CD4-positive, alpha-beta T cell treated with Interleukin-6 for 4 hours (primary cell): Measurements from ENCODE around the gene DST.
"Not testable (repeated sequence)": the region's sequence is repeated elsewhere in the genome, so short reads cannot be mapped to it uniquely, and the experiment has no call there.

Experiments
- DNase-seq: peaks from one replicate; pipeline ENCODE4 v3.0.0-alpha.2; 2020; ENCODE audit warnings: mixed read lengths

Gene DST

GRCh38 chr6:56514395-56514794 is 128.3 kb downstream of the DST start:
- DNase-seq: no peak

DNA sequence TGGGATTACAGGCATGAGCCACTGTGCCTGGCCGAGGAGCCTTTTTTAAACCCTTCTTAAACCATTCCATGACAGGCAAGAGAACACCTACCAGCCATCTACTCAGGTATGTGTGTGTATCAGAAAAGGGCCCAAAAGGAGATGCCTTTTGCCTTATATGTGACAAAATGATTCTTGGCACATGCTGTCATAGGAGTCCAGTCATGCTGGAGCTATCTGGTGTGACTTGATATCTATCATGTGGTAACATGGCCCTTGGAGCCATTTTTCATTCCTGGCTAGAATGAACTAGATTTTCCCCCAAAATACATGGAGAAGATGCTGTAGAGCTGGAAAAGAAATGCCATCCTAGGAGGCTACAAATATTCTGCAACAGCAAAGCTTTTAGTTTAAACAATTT is 129.1 kb downstream of the DST start:
- no peak for DNase-seq

- no peak for DNase-seq
Observed at GRCh38 chr6:56511591-56511990, 131.1 kb downstream of the DST start.

DNA sequence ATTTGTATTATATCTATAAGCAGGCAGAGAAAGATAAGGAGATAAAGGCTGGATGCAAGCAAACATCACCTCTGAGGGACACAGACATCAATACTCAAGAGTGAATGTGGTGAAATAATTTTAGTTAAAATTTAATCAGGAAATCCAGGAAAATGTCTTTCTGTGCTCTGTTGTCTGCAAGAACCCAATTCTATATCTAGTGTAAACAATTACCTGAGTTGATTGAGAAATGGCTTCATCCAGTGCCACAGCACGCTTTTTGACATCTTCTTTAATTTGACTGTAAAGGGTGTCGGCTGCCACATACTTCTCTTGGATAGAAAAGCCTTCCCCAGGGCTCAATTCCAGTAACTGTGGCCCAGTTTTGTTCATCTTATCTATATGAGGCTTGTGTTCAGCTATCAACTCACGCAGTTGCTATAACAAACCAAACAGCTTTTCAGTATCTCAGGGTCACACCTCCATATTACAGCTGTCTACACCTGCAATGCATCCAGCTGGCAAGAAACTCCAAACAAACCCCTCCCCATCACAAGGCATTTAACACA is 131.6 kb downstream of the DST start:
- DNase-seq: no peak

- no peak for DNase-seq
Observed at GRCh38 chr6:56509031-56509430, 133.7 kb downstream of the DST start.

DNA sequence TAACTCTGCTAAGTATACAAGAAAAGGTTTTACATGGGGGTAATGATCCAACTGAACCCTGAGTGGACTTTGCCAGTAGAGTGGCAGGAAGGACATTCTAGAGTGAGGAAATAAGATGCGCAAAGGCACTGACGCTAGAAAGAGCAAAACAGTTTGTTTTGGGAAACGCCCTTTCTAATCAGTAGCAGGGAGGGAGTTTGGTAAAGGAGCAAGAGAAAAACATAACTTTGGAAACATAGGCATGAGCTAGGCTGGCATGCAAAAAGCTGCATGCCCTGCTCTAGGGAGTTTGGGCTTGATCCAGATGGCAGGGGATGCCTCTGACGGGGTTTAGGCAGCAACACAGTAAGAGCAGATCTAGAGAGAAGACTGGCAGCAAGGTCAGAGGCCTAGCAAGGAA is 135.2 kb downstream of the DST start:
- no peak for DNase-seq

GRCh38 chr6:56505512-56506260 is 137.0 kb downstream of the DST start:
- no peak for DNase-seq

DNA sequence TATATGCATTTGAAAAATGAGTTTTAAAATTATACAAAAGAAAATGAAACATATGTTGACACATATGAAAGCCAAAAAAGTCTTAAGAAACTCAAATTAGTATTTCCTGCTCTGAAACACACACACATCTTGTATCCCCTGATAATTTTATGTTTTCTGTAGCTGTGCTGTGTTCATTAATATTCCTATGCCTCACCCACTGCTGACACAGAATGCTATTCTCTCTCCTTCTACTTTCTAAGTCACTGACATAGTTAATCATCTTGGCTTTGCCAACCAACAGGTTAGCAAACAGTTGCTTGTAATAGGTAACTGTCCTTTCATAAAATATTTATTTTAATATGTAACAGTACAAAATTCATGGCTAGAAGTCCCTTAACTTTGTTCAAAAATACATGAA is 140.7 kb downstream of the DST start:
- no peak for DNase-seq

GRCh38 chr6:56499095-56499494 is 143.6 kb downstream of the DST start:
- no peak for DNase-seq

DNA sequence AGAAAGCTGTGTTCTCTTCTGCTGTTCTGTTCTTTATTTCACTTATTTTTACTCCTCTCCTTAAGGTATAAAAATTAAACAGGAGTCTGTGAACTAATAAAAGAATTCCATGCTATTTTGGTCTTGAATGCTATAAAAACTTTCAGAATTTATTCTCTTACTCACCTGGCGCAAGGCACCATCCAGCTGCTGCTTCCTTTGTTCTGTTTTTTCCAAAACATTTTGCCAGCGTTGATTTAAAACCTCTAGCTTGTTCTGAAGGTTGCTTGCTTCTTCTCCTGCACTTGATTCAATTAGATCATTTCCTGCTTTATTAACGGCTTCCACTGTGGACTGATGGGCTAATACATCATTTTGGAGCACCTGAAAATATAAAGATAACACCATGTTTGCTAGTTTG is 145.0 kb downstream of the DST start:
- DNase-seq: no peak

DNA sequence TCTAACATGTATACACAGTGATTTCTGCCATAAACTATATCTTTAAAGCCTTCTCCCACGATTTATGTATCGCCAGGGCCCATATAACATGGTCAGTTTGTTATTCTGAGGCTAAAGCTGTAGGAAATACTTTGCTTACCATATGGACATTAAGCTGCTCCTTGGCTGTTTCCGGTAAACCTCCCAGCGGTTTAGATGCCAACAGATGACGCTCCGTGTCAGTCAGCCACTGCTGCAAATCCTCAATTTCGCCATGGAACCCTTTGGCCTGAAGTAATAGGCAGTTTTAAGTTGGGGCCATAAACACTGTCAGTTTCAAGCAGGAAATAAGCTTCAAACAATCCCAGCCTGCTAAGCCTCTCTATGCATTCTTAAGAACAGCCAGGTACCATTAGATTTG is 145.4 kb downstream of the DST start:
- no peak for DNase-seq

- not testable (repeated sequence) for DNase-seq
Observed at GRCh38 chr6:56496650-56497049, 146.0 kb downstream of the DST start.

DNA sequence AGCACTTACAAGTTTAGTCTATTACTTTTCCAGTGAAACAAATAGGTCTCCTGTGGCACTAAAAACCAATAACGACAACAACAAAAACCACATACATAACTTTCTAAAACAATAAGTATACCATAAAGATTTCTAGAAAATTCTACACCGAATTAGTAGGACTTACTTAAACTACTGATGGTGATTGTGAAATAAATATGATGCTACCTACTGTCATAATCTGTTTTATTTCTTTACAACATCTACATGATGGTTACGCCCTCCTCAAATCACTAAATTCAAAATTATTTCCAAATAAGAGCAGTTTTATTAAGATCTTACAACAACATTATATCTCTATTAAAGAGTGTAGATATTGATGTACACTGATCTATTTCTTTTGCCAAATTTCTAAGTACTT is 147.0 kb downstream of the DST start:
- DNase-seq: no peak

DNA sequence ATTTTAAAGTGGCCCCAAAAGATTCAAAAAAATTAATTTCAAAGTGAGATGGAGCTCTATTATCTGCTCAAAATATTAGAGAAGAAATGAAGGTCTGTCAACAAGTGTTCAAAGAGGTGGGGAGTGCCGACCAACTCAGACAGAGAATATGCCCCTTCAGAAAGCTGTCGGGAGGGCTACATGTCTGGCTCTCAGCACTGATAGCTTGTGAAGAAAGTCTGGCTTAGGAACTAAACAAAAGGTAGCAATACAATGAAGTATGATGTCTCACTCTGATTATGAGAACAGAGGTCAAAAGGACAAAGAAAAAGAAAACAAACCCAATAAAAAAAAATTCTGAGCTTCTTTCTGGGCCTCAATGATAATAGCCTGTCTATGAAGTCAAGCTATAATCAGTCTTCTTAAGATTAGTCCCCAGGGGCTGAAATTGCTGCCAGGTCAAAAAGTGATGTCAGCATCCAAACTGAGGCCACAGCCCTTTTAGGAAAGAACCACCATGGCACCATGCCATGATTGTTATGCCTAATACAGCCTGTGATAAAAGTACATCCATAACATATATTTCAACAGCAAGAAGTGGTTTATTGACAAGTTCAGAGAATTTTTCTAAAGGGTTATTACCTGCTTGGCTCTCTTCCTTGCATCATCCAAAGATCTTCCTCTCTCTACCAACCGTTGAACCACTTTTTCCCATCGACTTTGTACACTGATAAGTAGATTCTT is 150.9 kb downstream of the DST start:
- DNase-seq: no peak

GRCh38 chr6:56490993-56491392 is 151.7 kb downstream of the DST start:
- no peak for DNase-seq

DNA sequence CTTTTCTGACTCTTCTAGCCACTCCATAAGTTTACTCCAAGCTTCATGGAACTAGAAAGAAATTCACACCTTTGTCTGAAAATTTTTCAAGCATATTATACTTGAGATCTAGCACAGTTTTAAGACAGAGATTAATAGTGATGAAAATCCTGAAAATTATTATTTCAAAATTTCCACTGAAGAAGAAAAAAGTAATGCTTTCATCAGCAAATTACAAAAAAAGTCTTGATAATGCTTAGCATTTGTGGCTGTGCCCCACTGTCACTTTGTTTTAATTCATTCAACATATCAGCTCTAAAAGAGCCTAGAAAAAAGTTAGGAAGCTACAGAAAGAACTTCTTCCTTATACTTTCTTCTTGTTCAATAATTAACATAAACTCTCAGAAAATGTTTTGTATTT is 153.1 kb downstream of the DST start:
- DNase-seq: no peak

DNA sequence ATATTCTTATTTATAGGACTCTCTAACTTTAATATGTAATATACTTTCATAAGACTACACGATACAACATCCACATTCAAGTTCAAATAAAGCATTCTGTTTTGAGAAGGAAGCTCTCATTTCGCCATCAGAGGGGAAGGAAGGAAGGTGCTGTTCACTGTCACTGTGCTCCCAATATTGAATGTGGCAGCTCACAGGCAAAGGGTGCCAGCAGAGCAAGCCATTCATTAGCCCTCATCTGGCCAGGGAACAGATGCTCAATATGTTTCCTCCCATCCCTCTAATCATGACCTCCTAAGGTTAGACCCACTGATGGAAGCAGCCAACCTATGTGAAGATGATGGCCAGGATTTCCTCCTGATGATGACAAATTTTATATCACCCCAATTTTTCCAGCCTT is 154.4 kb downstream of the DST start:
- no peak for DNase-seq

- DNase-seq: no peak
Observed at GRCh38 chr6:56486681-56487080, 156.0 kb downstream of the DST start.

DNA sequence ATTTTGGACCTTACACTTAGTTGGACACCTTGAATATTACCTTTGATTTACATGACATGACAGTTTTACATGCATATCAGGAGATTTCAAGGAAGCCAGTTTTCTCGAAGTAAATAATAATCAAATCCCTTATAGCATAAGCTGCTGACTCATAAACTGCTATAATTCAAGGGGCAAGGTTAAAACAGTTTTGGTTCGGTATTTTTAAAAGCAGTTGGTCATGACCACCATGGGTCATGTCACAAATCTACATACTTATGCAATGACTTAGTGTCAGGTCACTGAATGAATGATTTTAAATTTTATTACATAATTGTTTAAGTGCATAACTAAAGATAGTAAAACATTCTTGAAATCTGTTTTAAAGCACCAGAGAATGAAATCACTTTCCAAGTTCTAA is 158.0 kb downstream of the DST start:
- DNase-seq: no peak

GRCh38 chr6:56483929-56484328 is 158.8 kb downstream of the DST start:
- no peak for DNase-seq

DNA sequence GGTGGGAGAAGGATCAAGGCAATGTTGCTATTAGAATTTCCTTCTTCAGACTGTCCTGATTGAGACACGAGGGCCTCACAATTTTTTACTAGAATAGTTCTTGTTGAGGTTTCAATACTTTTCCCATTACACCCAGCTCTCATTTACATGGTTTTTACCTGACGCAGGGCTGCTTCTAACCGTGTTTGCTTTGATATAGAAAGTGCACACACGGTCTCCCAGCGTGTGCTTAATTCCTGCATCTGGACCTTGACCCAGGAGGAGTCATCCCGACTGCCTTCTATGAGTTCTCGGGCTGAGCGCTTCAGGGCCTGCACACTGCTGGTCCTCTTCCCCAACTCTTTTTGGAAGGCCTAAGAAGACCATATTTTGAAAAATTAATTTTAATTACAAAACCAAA is 160.2 kb downstream of the DST start:
- DNase-seq: no peak

- DNase-seq: no peak
Observed at GRCh38 chr6:56481957-56482356, 160.7 kb downstream of the DST start.

DNA sequence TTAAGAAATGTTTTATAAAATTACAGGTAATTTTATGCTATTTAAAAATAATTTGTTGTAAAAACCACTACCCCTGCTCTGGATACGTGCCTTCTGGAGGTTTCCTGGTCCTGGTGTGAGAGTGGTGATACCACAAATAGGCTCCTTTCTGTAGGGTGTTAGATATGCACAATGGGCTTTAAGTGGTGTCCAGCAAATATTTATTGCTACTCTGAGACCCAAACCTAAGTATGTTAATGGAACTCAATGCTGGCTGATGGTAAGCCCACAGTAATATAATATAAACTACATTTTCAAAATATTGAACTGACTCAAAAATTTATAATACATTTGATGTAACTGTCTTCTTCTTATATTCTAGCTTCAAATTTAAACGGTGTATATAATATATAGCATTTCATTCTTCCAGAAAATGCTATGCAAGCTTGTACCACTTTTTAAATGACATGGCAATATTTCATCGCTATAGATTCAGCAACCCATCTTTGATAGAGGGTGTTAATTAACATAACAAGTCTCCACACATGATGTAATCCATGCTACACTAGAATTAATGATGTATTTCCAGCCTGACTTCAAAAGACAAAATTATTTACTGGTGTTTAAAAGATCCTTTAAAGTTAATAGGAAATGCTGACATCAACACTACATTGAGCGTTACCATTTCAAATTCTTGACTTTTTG is 161.9 kb downstream of the DST start:
- DNase-seq: no peak

- DNase-seq: no peak
Observed at GRCh38 chr6:56480246-56480645, 162.4 kb downstream of the DST start.
